Thoracic aorta (tissue), 2 donors: ENCODE data around the gene SDHAF3. TPM values are rescaled to one million over a fixed set of nuclear protein-coding genes. Genes with fewer than 3 reads are reported as not detected.

Experiments used
- ATAC-seq: fragments of 150-250 bp; one replicate; pipeline ENCODE4 v1.8.0; 2017; ENCODE audit warnings: low read depth; ENCODE audit not compliant: insufficient number of reproducible peaks, low FRiP score
- DNase-seq: peaks from one replicate; pipeline ENCODE4 v3.0.0-alpha.2; 2020; ENCODE audit warnings: low spot score
- H3K27ac ChIP-seq, 2 donors: fragments of 200-600 bp; sonication (generic); 1 replicate in 1 of 2; 2 replicates in 1 of 2; pipeline ENCODE4 v1.5.1; 2016; ENCODE audit warnings: mild to moderate bottlenecking in 2 of 2, moderate library complexity in 2 of 2
- H3K27me3 ChIP-seq: fragments of 200-600 bp; sonication (generic); replicated peaks from 2 replicates; pipeline ENCODE4 v1.6.0; 2016; ENCODE audit warnings: mild to moderate bottlenecking; ENCODE audit not compliant: insufficient read depth
- H3K36me3 ChIP-seq: fragments of 200-600 bp; sonication (generic); one replicate; pipeline ENCODE4 v1.5.1; 2016
- H3K4me1 ChIP-seq, 2 donors: fragments of 200-600 bp; sonication (generic); 1 replicate in 1 of 2; 2 replicates in 1 of 2; pipeline versions ENCODE4 v1.5.1 to v1.6.0; 2016; ENCODE audit warnings: low read depth in 2 of 2, mild to moderate bottlenecking in 1 of 2; ENCODE audit not compliant: control insufficient read depth in 1 of 2
- H3K4me3 ChIP-seq: fragments of 200-600 bp; sonication (generic); 2 replicates; pipeline ENCODE4 v1.5.1; 2016; ENCODE audit warnings: mild to moderate bottlenecking
- H3K9me3 ChIP-seq: fragments of 200-600 bp; sonication (generic); 2 replicates; pipeline ENCODE4 v1.5.1; 2016
- CTCF ChIP-seq: fragments of 200-600 bp; sonication (generic); IDR thresholded peaks from one replicate; pipeline ENCODE4 v1.5.1; 2019; ENCODE audit warnings: antibody characterized with exemption
- total RNA-seq, 2 donors: library from RNA; depleted of rRNA; stranded (reverse); fragments of >200 nt; gene quantifications; one replicate each; pipeline versions ENCODE4 v1.1.0 to v1.2.3, GENCODE V29; 2016

Gene SDHAF3
- total RNA-seq, 2 donors from 2014 or later, result 1.1 to 3.5 TPM

- H3K4me3 ChIP-seq, result no peak overlapping the region
- no peaks in the 10 kb centered on the region for H3K4me1 ChIP-seq
- H3K27me3 ChIP-seq, result no peaks in the 10 kb centered on the region
- no peak overlapping the region for H3K27ac ChIP-seq
- no peak for DNase-seq
- no peak for TF ChIP-seq CTCF
- no peak for ATAC-seq
- H3K36me3 ChIP-seq, result no peaks in the 10 kb centered on the region
- no peaks in the 10 kb centered on the region for H3K9me3 ChIP-seq
Observed at GRCh38 chr7:97198596-97198995, 81.1 kb downstream of the SDHAF3 start.

GRCh38 chr7:97200018-97200417 lies 82.5 kb downstream of the SDHAF3 start:
- H3K4me1 ChIP-seq, result no peaks in the 10 kb centered on the region
- no peak overlapping the region for H3K4me3 ChIP-seq
- no peaks in the 10 kb centered on the region for H3K9me3 ChIP-seq
- no peak for TF ChIP-seq CTCF
- no peak overlapping the region for H3K27ac ChIP-seq
- H3K36me3 ChIP-seq, result no peaks in the 10 kb centered on the region
- H3K27me3 ChIP-seq, result no peaks in the 10 kb centered on the region
- no peak for ATAC-seq
- DNase-seq, result no peak

GRCh38 chr7:97203957-97204356 lies 86.5 kb downstream of the SDHAF3 start:
- Histone ChIP-seq H3K4me1 (no peaks in the 10 kb centered on the region), H3K27ac (no peak overlapping the region), H3K9me3 (no peaks in the 10 kb centered on the region), H3K4me3 (no peak overlapping the region), H3K36me3 (no peaks in the 10 kb centered on the region), H3K27me3 (no peaks in the 10 kb centered on the region)
- no peak for DNase-seq
- TF ChIP-seq CTCF, result no peak
- ATAC-seq, result no peak

DNA sequence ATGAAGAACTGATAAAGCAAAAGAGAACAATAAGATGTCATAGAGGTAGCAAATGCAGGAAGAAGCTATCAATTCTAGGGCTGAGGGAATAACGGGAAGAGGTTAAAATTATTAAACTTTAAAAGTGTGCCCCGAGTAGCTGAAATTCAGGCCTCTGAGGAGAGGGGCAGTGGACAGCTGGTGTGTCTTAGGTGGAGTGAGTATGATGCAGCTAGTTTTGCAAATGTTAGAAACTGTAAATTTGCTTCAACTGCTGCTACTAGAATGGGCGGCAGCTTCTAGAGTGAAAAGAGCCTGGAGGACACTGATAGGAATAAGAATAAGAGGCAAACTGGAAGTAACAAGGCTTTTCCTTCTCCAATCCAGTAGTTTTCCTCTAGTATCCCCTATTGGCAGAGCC lies 87.3 kb downstream of the SDHAF3 start:
- TF ChIP-seq CTCF, result no peak
- H3K4me3 ChIP-seq, result no peak overlapping the region
- no peaks in the 10 kb centered on the region for H3K9me3 ChIP-seq
- no peaks in the 10 kb centered on the region for H3K36me3 ChIP-seq
- DNase-seq, result no peak
- no peak overlapping the region for H3K27ac ChIP-seq
- H3K27me3 ChIP-seq, result no peaks in the 10 kb centered on the region
- ATAC-seq, result no peak
- H3K4me1 ChIP-seq, result no peaks in the 10 kb centered on the region

DNA sequence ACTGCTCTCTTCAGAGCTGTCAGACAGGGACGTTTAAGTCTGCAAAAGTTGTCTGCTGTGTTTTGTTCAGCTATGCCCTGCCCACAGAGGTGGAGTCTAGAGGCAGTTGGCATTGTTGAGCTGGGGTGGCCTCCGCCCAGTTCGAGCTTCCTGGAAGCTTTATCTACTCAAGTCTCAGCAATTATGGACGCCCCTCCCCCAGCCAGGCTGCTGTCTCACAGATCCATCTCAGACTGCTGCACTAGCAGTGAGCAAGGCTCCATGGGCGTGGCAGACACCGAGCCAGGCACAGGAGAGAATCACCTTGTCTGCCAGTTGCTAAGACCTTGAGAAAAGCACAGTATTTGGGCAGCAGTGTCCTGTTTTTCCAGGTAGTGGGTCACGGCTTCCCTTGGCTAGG lies 98.1 kb downstream of the SDHAF3 start:
- DNase-seq (no peak), ATAC-seq (no peak)
- TF ChIP-seq CTCF, result no peak
- H3K4me1 ChIP-seq, result no peaks in the 10 kb centered on the region
- no peak overlapping the region for H3K4me3 ChIP-seq
- H3K27ac ChIP-seq, result no peak overlapping the region
- H3K36me3 ChIP-seq, result no peaks in the 10 kb centered on the region
- no peaks in the 10 kb centered on the region for H3K27me3 ChIP-seq
- H3K9me3 ChIP-seq, result no peaks in the 10 kb centered on the region
